Stimulated activated CD4-positive, alpha-beta T cell treated with anti-CD3 and anti-CD28 coated beads, Interleukin-4, amount 100 ng/mL, for 24 hours (primary cell): ENCODE measurements around the gene HID1.

Experiments used
- DNase-seq: peaks from one replicate; pipeline ENCODE4 v3.0.0-alpha.2; 2020

HID1 gene

DNA sequence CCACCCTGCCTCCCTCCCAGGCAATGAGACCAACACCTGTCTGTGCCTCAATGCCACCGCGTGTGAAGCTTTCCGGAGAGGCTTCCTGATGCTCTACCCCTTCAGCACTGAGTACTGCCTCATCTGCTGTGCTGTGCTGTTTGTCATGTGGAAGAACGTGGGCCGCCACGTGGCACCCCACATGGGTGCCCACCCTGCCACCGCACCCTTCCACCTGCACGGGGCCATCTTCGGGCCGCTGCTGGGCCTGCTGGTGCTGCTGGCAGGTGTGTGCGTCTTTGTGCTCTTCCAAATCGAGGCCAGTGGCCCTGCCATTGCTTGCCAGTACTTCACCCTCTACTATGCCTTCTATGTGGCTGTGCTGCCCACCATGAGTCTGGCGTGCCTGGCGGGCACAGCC lies 25.9 kb downstream of the HID1 start:
- no peak for DNase-seq

DNA sequence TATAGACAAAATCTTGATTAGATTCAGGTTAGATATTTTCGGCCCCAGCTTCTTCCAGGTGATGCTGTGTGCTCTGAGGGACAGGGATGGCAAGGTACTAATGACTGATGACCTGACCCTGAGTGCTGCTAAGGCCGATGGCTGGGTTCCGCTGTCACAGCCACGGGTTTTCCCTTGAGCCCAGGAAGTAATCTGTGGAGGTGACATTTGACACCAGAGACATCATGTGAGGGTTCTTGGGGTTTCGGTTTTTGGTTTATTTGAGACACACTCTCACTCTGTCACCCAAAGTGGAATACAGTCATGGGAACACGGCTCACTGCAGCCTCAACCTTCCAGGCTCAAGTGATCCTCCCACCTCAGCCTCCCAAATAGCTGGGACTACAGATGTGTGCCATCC lies 27.0 kb downstream of the HID1 start:
- no peak for DNase-seq

DNA sequence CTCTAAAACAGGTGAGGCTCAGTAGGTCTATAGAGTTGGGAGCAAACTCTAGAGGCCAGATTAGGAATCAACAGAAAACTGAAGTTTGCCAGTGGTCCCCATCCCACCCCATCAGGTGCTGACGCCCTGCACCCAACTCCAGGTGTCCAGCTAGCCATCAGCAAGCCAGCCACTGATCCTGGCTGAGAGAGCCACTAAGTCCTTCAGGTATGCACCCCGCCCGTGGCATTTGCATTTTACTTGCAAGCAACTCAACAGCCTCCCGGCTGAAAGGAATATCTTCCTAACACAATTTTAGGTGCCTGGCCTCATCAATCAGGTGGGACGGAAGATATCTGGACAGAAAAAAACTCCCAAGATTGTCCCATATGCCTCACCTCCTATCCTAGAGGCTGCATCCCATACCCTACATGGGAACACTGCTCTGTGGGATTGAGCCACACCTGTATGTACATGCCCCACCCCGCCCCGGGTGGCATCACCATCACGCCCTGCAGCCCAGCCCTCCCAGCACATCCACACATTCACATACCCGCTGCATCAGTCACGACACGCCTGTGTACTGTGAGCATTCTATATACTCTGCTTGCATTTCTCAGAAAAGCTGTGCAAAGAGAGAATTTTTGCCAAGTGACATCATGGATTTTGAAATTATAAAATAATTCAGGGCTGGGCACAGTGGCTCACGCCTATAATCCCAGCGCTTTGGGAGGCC lies 28.6 kb downstream of the HID1 start:
- no peak for DNase-seq

DNA sequence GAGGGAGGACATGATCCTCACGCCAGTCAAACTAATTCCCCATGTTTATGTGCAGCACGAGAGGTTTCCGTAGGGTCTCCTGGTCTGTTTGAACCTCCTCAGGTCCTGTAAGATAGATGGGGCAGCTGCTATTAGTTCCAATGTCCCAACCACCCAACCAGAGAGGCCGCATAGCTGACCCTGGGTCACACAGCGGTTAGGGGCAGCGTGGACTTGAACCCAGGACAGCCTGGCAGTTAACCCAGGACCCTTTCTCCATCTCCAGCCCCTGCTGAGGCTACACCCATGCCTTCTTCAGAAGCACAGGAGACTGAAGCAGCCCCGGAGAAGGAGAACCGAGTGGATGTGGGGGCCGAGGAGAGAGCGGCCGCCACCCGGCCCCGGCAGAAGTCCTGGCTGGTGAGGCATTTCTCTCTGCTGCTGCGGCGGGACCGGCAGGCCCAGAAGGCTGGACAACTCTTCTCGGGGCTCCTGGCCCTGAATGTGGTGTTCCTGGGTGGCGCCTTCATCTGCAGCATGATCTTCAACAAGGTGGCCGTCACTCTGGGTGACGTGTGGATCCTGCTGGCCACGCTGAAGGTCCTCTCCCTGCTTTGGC lies 31.3 kb downstream of the HID1 start:
- DNase-seq: no peak

DNA sequence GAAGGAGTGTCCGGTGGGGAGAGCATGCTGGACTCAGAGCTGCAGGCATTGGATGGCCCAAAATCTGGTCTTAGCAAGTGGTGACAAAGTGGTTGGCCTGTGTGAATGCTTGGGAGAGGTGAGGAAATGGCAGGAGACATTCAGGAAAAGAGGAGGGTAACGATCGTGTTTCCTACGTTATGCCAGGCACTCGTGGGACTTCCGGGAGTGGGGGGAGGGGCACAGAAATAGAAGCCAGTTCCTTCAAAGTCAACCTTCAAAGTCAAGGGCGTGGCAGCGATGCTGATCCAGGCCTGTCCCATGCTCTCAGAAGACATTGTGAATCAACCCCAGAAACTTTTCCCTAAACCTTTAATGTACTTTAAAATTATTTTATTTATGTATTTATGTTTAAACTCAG lies 33.0 kb downstream of the HID1 start:
- DNase-seq: no peak

DNA sequence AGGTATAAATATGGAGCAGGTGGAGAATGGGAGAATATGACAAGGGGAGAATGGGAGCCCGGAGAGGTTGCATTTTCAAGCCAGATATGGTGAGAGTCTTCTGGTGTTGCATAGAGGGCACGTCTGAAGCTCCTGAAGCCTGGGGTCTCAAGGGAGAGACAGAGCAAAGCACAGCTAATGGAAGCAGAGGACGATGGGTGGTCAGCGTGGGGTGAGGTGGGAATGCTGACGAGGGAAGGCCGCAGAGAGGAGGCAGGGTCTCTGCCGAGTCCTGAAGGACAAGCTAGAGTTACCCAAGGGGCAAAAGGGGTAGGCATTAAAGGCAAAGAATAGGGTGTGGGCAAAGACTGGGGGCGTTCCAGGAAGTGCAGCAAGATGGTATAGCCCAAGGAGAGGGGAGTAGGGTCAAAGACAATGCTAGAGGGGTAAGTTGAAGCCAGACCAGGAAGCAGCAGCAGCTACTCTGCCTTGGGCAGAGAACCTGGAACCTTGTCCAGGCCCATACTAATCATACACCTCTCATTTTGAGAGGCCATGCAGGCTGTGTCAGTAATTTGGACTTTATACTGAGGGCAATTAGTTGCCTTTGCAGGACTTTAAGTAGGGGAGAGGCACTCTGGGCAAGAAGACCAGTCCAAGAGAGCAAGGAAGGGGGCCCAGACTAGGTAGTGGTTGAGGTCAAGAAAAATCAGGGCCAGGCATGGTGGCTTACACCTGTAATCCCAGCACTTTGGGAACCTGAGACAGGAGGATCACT lies 34.2 kb downstream of the HID1 start:
- DNase-seq: no peak

DNA sequence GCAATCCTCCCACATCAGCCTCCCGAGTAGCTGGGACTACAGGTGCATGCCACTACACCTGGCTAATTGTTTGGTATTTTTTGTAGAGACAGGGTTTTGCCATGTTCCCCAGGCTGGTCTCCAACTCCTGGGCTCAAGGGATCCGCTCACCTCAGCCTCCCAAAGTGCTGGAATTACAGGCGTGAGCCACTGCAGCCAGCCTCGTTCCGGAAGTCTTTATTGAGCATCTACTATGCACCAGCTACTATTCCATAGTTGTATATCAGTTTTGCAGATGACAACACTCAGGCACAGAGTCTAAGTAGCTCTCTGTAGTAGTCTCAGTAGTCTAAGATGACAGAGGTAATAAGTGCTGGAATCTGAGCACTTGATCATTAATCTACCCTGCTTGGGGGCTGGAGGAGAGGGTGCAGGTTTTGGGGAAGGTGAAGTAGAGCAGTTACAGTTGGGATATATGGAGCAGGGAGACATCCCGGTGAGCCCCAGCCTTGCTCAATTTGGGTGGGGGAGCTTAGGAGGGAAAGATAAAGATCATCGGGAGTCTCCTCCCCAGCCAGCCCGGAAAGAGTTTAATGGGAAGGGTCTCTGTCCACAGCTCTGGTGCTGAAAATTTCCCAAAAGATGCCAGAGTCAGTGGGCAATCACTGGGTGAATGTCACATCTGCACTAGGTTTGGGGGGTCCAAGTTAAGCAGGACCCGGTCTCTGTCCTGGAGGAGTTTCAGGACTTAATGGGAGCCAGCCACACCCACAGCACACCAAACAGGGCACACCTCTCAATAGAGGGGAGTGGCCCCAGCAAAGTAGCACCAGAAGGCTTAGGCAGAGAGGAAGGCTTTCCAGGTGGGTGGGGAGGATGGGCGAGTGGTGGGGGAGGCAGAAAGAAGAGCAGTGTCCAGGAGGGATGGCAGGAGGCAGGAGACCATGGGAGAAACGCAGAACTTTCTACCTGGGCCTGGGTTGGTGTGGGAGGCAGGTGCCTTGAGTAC lies 35.2 kb downstream of the HID1 start:
- DNase-seq: no peak

DNA sequence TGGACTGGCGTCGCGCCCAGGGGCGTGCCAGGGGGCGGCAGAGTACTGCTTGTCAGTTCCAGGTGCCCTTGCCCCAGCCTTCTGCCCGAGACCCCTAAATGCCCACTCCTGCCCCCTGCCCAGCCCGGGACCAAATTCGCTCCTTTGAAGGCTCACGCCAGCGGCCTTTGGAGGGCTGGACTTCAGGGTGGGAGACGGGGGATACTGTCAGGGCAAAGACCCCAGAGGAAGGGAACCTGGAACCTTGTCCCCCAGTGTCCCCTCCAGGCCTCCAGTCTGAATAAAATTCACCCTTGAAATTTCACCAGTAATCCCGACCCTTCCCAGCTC lies 36.1 kb downstream of the HID1 start:
- DNase-seq: no peak

DNA sequence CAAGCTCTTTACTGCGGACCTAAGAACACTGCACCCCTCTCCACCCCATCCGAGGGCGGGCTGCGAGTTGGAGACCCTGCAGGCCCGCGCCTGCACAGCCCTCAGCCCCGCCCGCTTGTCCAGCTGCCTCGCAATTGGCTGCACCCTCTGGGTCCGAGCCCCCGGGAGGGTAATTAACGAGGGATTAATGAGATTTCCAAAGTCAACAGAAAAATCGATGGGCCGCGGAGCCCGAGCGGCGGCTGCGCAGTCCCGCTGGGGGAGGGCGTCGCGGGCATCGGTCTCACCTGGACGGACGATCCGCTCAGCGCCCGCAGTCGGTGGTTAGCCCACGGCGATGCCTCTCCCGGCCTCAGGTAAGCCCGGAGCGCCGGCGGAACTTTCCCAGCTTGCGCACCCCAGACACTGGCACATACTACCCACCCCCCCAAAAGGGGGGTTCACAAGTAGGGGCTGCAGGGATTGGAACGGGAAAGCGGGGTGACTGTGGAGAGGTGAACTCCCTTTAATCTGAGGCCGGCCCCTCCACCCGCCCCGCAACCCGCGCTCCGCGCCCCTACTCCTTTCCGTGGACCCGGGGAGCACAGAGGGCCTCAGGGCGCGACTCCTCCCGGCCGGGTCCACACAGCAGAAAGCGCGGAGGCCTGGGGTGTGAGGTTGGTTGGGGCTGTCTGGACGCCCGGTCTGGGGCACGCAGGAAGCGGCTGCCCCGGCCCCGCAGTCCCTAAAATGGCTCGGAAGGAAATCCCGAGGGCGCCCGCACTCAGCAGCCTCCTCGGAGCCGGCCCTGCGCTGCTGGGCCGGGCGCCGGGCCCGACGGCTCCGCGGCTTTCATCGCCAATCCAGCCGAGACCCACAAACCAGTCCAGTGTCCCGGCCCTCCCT lies 36.7 kb downstream of the HID1 start, which contains the start of gene OTOP3:
Gene OTOP3 (plus strand): TSS at position 314 of the 885 bp plus-strand sequence. CDS start 24 bp downstream, at position 338.
- DNase-seq: no peak

DNA sequence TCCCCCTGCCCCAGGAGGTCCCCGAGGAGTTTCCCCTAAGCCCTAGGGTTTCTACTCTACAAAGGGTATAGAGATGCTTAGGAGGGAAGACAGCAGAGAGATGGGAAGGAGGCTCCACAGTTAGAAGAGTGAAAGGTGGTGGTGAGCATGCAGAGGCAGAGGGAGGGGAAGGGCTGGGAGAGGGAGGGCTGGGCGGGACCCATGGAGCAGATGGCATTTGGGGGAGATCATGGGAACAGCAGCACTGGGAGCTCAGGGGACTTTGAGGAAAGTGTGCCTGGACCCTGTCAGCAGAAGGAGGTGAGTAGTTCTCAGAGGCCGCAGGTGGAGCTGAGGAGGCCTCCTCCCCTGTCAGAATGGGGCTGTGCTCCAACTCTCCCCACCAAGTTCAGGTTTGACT lies 37.5 kb downstream of the HID1 start:
- DNase-seq: no peak

DNA sequence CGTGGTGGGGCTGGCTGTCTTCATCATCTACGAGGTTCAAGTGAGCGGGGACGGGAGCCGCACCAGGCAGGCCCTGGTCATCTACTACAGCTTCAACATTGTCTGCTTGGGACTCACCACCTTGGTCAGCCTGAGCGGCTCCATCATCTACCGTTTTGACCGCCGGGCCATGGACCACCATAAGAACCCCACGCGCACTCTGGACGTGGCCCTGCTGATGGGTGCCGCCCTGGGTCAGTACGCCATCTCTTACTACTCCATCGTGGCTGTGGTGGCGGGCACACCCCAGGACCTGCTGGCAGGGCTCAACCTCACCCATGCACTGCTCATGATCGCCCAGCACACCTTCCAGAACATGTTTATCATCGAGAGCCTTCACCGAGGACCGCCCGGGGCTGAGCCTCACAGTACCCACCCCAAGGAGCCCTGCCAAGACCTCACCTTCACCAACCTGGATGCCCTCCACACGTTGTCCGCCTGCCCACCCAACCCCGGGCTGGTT lies 42.0 kb downstream of the HID1 start:
- DNase-seq: no peak

DNA sequence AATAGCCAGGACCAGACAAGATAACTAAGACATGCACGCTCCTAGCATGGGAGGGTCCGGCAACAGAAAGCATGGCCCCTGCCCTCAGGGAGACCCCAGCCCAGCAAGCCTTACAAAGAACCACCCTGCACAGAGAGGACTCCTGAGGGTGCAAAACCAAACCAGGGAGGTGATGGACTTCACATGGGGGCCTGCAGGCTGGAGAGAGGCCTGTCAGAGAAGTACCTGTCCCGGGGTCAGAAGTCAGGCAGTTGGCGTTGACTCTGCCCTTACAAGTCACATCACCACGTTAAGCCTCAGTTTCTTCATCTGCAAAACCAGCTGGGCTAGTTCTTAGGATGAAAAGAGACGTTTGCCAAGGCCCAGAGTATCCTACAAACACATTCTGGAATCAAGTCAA lies 43.8 kb downstream of the HID1 start:
- DNase-seq: no peak

DNA sequence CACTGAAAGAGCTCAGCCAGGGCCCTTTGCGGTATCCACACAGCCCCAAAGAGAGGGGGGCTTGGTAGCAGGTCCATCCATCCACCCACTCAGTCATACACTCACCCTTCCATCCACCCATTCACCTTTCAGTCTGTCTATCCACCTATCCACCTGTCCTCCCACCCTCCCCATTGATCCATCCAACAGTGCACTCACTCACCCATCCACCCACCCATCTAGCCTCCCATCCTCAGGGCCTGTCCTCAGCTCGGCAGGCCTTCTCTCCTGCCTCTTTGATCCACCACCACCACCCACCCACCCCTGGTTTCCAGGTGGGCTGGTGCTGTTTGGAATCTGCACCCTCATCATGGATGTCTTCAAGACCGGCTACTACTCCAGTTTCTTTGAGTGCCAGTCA lies 47.3 kb downstream of the HID1 start:
- DNase-seq: no peak

DNA sequence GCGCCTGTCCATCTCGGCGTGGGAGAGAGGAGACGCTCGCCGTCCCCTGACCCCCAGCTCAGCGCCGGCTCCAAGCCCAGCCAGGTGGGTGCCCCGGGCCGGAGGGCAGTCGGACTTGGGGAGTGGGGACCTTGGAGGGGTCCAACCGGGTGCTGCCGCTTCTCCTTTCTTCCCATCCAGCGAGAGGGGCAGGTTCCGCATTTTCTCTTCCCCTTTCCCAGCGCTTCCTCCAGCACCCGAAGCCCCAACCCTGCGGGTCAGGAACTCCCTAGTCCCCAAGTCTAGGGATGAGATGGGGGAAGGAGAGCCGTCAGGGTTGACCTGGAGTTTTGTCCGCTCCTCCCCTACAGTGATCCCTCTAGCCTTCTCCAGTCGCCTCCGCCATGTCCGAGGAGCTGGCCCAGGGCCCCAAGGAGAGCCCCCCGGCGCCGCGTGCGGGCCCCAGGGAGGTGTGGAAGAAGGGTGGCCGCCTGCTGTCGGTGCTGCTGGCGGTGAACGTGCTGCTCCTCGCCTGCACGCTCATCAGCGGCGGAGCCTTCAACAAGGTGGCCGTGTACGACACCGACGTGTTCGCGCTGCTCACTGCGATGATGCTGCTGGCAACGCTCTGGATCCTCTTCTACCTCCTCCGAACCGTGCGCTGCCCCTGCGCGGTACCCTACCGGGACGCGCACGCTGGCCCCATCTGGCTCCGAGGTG lies 48.2 kb downstream of the HID1 start, which contains the start of gene OTOP2:
Gene OTOP2 (plus strand): TSS at position 24 of the 699 bp plus-strand sequence. CDS start 360 bp downstream, at position 384.
- DNase-seq: peak; percentile 6

DNA sequence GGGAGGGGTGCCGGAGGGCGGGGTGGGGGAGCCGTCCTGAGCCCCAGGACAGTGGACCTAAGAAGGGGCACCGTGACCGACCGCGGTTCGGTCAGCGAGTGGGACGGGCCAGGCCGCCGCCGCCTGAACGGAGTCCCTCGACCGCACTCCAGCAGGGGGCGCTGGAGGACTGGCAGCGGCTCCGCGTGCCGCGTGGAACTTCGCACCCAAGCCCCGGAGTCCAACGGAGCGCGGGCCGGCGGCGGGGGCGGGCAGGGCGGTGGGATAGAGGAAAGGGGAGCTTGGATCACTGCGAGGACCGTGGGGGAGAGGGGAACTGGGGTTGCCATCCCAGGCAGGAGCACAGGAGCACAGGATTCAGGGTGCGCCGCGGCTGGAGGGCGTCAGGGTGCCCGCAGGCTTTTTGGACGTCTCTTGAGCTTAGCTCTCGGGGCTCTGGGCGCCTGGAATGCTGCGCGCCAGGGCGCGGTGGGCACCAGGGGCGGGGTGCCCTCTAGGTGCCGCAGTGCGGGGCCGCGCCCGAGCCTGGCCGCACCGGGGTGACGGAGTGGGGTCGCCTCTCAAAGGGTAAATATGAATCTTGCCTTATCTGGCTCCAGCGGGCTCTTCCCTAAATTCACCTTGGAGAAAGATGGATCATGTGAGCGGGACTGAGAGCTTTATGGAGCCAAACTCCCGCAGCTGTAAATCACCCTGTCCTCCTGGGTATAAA lies 48.9 kb downstream of the HID1 start:
- peak; percentile 69 for DNase-seq

DNA sequence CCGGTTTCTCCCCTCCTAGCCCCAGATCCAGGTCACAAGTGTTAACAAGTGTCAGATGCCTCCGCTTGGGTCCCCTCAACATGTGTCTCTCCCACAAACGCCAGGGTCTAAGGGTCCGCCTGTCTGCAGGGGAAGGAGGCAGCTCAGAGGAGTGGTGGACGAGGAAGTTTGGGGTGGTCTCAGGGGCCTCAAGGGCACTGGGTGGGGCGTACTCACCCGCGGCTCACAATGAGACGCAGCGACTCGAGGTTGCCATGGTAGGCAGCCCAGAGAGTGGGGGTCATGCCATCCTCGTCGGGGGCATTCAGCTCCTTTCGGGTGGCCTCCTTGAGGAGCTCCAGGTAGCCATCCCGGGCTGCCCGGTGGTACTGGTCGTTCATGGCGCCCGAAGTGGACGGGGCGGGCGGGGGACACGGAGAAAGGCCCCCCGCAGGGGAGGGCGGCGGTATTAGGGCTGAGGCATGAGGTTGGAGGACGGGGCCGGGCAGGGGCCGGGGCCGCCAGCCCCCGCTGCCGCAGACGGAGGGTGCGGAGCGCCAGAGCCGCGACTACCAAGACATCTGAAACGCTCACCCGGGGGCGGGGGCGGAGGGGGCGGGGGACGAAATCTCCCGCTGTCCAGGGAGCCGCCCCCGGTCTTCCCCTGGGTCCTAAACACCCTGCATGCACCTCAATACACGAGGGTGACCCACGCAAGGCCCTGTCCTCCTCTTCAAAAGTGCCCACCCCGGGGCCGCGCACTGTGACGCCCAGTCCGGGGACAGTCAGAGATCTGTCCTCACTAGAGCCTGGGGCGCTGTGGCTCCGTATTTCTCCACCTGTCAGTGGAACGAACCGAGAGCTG lies 49.6 kb downstream of the HID1 start, which contains the start of gene USH1G:
Gene USH1G (minus strand): TSS at position 562 of the 844 bp plus-strand sequence. CDS start 182 bp downstream, at position 380.
- DNase-seq: no peak

DNA sequence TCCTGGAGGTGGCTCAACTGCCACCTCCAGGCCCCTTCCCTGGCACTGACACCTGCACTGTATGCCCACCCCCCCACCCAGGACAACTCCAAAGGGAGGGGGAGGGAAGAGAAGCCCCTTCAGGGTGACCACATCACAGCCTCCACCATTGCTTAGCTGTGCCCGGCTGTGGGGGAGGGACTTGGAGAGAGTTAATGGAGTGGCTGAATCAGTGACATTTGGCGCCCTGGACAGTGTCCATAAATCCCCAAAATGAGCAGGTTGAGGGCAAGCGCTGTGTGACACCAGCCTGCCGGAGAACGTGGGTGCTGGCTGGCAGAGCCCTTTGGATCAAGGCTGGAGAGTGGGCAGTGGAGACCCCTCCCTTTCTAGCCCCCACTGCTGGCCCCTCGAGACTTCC lies 50.4 kb downstream of the HID1 start:
- no peak for DNase-seq

DNA sequence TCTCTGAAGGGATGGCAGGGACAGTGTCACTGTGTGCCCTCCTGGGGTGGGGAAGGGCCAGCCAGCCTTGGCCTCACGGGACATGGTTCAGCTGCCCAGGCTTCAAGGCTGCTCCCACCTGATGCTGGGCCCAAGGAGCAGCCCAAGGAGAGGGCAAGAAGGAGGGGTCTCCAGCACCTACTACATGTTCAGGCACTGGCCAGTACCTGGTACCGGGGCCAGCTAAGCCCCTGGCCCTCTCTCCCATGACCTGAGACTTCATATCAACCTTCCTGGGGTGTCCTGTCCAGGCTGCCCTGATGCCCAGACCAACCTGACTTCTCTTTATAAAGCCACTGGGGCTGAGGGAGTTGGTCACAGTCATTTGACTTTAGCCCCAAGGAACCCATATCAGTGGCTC lies 50.8 kb downstream of the HID1 start:
- DNase-seq: no peak

DNA sequence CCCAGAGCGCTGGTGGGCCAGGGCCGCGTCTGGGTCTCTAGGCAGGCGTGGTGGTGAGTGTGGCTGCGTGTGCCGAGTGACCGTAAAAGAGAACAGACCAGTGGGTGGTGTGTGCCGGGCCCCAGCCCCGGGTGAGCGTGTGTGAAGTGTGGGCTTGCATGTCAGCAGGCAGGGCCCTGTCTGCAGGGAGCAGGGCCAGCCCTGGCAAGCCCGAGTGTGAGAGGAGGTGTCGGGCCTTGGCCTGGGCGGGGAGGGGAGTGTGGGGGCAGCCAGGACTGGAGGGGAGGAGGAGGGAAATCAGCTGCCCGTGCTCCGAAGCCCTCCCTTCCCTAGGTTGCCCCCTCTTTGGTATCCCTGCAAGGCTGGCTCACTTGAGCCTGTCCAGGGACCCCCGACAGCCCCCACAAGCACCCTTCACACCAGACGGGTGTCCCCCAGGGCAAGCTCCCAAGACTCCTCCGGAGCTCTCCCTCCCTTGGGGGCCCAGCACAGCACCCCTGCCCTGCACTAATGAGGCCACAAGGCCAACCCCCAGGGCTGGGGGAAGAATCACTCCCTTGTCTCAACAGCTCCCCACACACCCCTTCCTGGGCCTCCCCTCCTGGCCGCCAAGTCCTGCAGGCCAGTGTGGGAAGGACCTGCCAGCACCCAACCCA lies 51.4 kb downstream of the HID1 start:
- no peak for DNase-seq
